ENCODE data around the gene LRRC9.
A peak's percentile ranks its signal among the peaks of the same experiment; 100 is the strongest.
"Not testable (repeated sequence)": the region's sequence is repeated elsewhere in the genome, so short reads cannot be mapped to it uniquely, and the experiment has no call there.

LRRC9 gene

GRCh38 chr14:60064491-60065072, 144.6 kb downstream of the LRRC9 start:
- DNase-seq (ENCODE audit: low read depth), result no peak

GRCh38 chr14:60067882-60068281, 147.9 kb downstream of the LRRC9 start:
- no peak for DNase-seq (ENCODE audit: low read depth)

DNA sequence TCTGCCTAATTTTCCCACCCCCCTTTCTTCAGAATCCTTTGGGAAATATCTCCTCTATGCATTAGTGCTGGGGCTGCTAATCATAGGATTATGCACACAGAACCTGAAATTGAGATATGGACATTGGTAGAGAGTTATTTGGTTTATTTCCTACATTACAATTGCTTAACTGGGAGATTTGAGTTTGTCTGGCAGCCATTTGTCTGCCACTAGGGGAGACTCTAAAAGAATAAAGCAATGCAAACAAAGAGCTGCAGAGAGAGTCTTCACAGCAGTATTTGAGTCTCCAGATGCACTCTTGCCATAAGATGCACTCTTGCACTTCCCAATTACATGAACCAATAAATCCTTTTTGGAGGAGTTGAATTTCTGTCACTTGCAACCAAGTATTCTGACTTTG, 159.8 kb downstream of the LRRC9 start:
- DNase-seq (ENCODE audit: low read depth), result no peak

GRCh38 chr14:60085085-60085484, 165.1 kb downstream of the LRRC9 start:
- no peak for DNase-seq (ENCODE audit: low read depth)

GRCh38 chr14:60085693-60086092, 165.7 kb downstream of the LRRC9 start:
- no peak for DNase-seq (ENCODE audit: low read depth)

- DNase-seq (ENCODE audit: low read depth), result no peak
Observed at GRCh38 chr14:60087668-60088067, 167.7 kb downstream of the LRRC9 start.

GRCh38 chr14:60089221-60089620, 169.3 kb downstream of the LRRC9 start:
- DNase-seq (ENCODE audit: low read depth), result no peak

GRCh38 chr14:60090864-60091519, 171.0 kb downstream of the LRRC9 start:
- no peak for DNase-seq (ENCODE audit: low read depth)

GRCh38 chr14:60091550-60092525, 171.9 kb downstream of the LRRC9 start, which contains the start of gene PCNX4:
PCNX4 (plus strand) TSS chr14:60091923; CDS start chr14:60107639, 15,716 bp downstream.
- DNase-seq (ENCODE audit: low read depth), result peak; percentile 92

GRCh38 chr14:60092526-60092920, 172.6 kb downstream of the LRRC9 start:
- no peak for DNase-seq (ENCODE audit: low read depth)

DNA sequence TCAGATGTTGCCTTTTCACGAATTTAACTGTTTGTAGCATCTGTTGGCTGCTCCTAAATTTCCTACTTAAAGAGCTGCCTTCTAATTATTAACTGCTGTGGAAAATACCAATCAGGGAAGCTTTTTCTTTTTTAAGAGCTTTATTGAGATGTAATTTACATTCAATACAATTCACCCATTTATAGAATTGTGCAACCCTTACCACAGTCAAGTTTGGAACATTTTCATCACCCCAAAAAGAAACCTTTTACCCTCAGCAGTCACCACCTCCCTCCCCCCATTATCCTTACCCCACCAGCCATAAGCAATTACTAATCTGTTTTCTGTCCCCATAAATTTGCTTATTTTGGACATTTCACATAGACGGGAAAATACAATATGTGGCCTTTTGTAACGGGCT, 173.1 kb downstream of the LRRC9 start:
- DNase-seq (ENCODE audit: low read depth), result no peak

GRCh38 chr14:60093606-60094005, 173.7 kb downstream of the LRRC9 start:
- DNase-seq (ENCODE audit: low read depth), result no peak

- DNase-seq (ENCODE audit: low read depth), result peak; percentile 56
Observed at GRCh38 chr14:60094306-60094897, 174.5 kb downstream of the LRRC9 start.

DNA sequence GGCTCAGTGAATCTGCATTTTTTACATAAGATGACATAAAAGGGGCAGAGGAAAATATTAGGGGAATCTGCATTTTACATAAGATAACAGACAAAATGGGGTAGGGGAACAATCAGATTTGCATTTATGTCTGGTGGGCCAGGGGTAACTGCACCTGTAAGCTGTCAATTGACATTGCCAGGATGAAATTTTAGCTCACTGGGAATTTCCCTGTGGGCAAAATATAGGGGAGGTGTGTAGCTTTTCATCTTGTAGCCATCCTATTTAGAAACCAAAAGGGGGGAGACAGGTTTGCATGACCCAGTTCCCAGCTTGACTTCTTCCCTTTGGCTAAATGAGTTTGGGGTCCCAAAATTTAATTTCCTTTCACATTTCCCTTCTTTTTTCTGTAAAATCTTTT, 175.3 kb downstream of the LRRC9 start:
- no peak for DNase-seq (ENCODE audit: low read depth)

DNA sequence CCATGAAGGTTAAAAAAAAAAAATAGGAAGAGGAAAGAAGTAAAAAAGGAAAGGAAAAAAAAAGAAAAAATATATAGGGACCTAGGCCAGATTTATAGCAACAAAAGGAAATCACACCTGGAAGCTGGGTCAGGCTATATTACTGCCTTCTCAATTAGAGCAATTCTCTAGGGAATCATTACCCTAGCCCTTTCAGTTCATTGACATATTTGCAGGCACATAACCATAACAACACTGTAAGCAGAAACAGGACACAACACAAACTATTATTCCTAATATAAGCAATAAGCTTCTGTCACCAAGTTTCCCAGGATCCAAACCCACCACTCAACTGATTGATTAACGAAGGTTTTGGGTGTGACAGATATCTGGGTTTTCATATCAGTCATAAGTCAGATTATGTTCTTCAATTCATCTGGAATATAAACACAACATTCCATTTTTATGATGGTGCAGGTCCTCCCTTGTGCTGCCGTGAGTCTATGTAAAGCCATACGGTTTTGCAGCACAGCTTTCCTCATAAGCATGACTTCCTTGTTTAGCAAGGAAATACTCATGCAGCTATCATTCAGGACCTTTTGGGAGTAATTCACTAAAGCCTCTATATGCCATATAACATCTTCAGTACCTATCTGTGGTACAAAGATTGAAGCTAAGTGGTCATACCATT, 176.0 kb downstream of the LRRC9 start:
- peak; percentile 61 for DNase-seq (ENCODE audit: low read depth)

DNA sequence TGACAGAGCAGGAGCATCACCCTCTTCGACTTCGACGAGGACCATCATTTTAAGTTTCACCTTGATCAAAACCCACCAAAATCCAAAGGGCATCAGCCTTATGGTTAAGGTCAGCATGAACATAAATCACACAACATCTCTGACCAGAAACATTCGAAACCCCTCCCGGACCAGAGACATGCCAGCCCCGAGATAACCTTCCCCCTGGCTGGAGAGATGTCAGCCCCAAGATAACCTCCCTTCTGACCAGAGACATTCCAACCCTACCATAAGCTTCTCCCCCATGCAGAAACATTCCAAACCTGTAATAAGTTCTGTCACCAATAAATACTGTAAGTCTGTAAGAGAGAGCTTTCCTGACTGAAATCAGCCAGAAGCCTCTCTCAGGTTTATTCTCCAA, 178.0 kb downstream of the LRRC9 start:
- DNase-seq (ENCODE audit: low read depth), result no peak

DNA sequence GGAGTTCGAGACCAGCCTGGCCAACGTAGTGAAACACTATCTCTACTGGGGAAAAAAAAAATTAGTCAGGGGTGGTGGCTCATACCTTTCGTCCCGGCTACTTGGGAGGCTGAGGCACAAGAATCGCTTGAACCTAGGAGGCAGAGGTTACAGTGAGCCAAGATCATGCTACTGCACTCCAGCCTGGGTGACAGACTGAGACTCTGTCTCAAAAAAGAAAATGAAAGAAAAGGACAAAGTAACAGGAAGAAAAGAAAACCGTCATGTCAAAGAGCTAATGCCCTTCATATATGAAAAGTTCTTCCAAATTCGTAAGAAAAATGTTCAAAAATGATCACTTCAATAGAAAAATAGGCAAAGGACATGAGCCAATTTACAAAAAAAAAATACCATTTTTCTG, 179.9 kb downstream of the LRRC9 start:
- DNase-seq (ENCODE audit: low read depth), result not testable (repeated sequence)

DNA sequence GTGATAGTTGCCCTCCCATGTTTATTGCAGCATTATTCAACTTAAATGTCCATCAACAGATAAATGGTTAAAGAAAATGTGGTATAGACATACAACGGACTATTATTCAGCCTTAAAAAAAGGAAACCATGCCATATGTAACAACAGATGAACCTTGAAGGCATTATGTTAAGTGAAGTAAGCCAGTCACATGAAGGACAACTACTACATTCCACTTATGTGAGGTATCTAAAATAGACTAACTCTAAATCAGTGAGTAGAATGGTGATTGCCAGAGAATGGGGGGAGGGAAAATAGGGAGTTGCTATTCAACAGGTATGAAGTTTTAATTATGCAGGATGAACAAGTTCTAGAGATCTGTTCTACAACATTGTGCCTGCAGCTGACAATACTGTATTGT, 181.8 kb downstream of the LRRC9 start:
- no peak for DNase-seq (ENCODE audit: low read depth)

GRCh38 chr14:60102389-60102788, 182.4 kb downstream of the LRRC9 start:
- DNase-seq (ENCODE audit: low read depth), result peak; percentile 74

DNA sequence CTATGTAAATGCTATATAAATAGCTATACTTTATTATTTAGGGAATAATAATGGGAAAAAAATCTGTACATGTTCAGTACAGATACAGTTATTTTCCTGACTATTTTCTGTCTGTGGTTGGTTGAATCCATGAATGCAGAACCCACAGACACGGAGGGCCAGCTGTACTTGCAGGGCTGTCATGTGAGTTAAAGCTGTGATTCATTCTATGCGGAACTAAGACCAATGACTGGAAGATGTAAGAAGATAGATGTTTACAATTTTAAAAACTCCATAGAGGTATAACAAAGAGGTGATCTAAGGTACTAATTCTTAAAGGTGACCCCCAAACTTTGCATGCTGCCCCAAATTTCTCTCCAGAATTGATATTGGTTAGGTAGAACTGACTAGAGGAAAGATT, 186.4 kb downstream of the LRRC9 start:
- DNase-seq (ENCODE audit: low read depth), result no peak

- DNase-seq (ENCODE audit: low read depth), result no peak
Observed at GRCh38 chr14:60107477-60107876, 187.5 kb downstream of the LRRC9 start.

- DNase-seq (ENCODE audit: low read depth), result no peak
Observed at GRCh38 chr14:60111732-60112131, 191.8 kb downstream of the LRRC9 start.

Data from HS-5 (cell line).